GM12873 (cell line): Measurements from ENCODE around the gene DGKB.

ENCODE experiments used
- TF ChIP-seq, protein P1 (sequence below): IDR thresholded peaks from 2 replicates; pipeline ENCODE4 v1.5.1; 2012; ENCODE audit warnings: low read depth, mild to moderate bottlenecking, moderate library complexity, low read length, control low read depth; ENCODE audit not compliant: insufficient read depth; ENCODE audit errors: missing control alignments

The DGKB gene

DNA sequence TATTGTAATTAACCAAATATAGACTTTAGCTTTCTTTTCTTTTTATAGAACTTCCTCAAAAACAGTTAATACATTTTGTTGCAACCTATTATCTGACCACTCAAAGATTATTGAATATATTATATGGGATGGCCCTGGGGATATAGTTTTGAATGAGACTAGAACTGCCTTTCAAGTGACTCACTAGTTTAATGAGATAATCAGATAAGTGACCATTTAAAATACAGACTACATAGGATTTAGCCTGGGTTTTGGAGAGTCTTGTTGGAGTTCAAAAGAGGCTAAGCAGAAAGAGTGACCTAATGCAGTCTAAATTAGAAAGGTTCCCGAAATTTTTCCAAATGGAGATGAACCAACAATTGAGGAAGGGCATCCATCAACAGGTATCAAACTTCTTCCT lies 607.9 kb downstream of the DGKB start:
- TF ChIP-seq, protein P1, sequence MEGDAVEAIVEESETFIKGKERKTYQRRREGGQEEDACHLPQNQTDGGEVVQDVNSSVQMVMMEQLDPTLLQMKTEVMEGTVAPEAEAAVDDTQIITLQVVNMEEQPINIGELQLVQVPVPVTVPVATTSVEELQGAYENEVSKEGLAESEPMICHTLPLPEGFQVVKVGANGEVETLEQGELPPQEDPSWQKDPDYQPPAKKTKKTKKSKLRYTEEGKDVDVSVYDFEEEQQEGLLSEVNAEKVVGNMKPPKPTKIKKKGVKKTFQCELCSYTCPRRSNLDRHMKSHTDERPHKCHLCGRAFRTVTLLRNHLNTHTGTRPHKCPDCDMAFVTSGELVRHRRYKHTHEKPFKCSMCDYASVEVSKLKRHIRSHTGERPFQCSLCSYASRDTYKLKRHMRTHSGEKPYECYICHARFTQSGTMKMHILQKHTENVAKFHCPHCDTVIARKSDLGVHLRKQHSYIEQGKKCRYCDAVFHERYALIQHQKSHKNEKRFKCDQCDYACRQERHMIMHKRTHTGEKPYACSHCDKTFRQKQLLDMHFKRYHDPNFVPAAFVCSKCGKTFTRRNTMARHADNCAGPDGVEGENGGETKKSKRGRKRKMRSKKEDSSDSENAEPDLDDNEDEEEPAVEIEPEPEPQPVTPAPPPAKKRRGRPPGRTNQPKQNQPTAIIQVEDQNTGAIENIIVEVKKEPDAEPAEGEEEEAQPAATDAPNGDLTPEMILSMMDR = no peak

DNA sequence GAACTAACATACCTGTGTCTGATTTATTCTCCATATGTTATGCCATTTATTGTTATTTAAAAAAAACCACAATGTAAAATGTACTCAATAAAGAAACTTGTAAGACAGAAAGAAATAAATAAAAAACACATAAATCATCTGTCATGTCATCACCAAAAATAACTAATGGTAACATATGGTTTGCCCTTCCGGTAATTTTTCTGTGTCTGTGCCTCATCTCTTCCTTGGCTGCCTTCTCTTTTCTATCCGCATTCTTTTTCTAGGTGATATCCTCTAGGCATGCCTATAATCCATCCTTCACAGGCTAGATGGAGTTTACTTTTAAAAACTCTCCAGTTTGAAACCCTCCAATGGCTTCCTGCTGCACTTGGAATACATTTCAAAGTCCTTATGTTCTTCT lies 609.1 kb downstream of the DGKB start:
- TF ChIP-seq, protein P1 = no peak

DNA sequence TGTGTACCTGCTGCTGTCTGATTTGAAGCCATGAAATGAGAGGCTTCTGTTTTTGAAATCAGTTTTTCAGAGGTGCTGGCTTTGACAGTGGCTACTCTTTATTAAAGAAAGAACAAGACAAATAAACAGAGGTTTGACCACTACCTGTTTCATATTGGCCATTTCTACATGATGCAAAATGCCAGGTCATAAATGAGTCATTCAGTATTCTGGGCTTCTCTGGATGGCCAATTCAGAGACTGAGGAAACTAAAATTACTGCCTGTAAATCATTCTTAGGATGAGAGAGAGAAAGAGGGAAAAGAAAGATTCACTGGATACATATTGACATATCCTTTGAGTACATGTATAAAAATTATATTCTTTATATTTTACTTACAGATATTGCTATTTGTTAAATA lies 609.8 kb downstream of the DGKB start:
- TF ChIP-seq, protein P1 = no peak

DNA sequence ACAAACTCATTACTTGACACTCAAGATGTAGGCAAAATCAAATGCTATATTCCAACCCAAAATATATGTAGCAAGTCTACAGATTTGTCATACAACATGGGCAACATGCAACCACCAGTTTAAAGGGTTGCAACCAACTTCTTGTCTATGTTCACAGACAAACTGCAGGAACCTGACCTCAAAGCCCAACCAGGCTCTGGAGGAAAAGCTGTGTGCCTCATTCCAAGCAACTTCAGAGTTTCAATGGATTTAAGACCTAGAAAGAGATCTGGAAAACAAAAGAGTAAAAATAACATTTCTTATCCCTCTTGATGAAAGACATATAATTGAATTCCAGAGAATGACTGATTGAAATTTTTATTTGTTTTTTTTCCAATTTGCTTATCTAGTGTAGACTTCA lies 612.6 kb downstream of the DGKB start:
- TF ChIP-seq, protein P1 = no peak

DNA sequence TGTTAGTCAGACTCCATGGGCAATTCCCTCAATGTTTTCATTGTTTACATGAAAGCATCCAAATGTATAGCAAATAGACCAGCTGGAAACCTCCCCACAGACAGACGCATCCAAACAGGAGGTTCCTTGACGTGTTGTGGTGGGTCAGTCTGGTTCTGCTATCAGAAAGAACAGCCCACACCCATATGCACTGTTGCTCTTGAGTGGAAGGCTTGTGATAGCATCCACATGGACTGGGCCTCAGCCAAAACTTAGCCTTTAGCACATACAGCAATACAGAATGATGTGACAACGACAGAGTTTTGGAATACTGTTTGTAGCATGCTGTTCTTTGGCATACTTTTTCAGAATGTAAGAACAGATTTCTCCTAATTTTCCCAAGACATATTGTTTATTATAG lies 613.9 kb downstream of the DGKB start:
- TF ChIP-seq, protein P1 = no peak

DNA sequence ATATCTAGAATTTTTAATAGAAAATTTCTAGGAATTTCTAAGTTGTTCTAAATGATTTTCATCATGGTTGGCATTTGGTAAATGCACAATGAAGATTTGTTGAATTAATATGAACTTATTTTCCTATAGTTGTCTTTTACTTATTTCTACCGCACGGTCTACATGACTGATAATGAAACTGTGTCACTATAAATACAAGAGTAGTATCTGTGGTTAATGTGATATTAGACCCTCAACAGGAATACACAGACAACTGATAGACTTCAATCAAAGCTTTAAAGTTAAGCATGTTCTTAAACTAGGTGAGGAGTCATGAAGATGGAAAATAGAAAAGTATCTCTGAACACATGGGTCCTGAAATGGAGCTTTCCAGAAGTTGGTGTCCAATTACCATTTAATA lies 615.2 kb downstream of the DGKB start:
- TF ChIP-seq, protein P1 = no peak

DNA sequence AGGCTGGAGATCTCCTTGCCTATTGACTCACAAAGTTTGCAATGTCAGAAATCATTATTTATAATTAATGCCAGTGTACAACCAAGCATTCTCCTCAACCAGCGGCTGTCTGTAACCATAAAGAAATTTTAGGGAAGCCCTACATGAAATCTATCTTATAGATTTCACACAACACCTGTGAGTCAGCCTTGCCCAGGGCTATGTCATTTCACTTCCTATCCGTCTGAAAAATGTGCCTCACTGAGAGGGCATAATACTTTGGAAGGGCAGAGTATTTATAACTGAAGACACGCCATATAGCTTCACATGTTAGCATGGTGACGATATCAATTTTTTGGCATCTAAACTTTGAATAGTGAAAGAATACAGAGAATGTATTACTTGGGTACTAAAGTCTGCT lies 616.5 kb downstream of the DGKB start:
- TF ChIP-seq, protein P1 = no peak

DNA sequence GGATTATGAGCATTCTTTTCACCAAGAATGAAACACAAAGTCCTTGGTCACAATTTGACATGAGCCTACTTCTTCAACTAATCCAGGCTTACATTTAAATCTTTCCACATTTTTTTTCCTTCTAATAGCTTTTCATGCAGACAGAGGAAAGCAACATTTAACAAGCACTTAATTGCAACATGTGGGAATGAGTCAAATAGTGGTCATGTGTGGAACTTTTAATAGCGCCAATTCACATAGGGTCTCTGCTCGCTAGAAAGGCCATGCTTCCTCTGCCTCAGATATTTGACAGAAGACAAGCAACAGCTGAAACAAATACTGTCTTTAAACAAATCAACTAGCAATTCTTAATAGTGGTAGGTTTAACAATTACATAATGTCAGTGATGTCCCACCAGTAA lies 627.2 kb downstream of the DGKB start:
- TF ChIP-seq, protein P1 = no peak
